ENCODE data around the gene IRX4. TPM values are rescaled to one million over a fixed set of nuclear protein-coding genes. Genes with fewer than 3 reads are reported as not detected.

IRX4 gene
- total and polyA plus RNA-seq, 2 of the 4 experiments (the other 2 are of a cell fraction): not detected

Other genes starting within 250 kb of the IRX4 start
- gene MRPL36, start 83.1 kb downstream of the IRX4 start, total RNA-seq (2012; rRNA removed): 63.9 and 85.9 TPM in 2 replicates
- gene MRPL36, start 83.1 kb downstream of the IRX4 start, polyA plus RNA-seq (2012; rRNA removed): 103 and 134 TPM in 2 replicates
- gene NDUFS6, start 81.5 kb downstream of the IRX4 start, total RNA-seq (2012; rRNA removed): 10.4 and 26.9 TPM in 2 replicates
- gene NDUFS6, start 81.5 kb downstream of the IRX4 start, polyA plus RNA-seq (2012; rRNA removed): 69.0 and 119 TPM in 2 replicates